Fibroblast of lung (primary cell): Measurements from ENCODE around the gene MTMR1.

Experiments used
- CTCF ChIP-seq, 2 donors: IDR thresholded peaks in 1 of 2; conservative IDR thresholded peaks in 1 of 2; 1 replicate in 1 of 2; 2 replicates in 1 of 2; pipeline ENCODE4 v1.5.1; 2011 to 2012; ENCODE audit warnings: low read length in 2 of 2, control low read depth in 1 of 2, inconsistent platforms in 1 of 2, low read depth in 1 of 2, mild to moderate bottlenecking in 1 of 2
- EZH2 ChIP-seq: IDR thresholded peaks from 2 replicates; pipeline ENCODE4 v1.5.1; 2012; ENCODE audit warnings: low read length, control low read depth, mild to moderate bottlenecking; ENCODE audit errors: missing control alignments

- TF ChIP-seq CTCF (conservative IDR thresholded peaks at IDR 0.05 in 1 of 2, IDR thresholded peaks at IDR 0.05 in 1 of 2; ENCODE audit: low read depth in 1 of 2, low read length in 2 of 2) (no peak), EZH2 (no peak)
These were observed 4.4 kb downstream of the MTMR1 start for GRCh38 chrX:150697641-150698040.
